ENCODE data around the gene GALNTL6.

GALNTL6 gene

DNA sequence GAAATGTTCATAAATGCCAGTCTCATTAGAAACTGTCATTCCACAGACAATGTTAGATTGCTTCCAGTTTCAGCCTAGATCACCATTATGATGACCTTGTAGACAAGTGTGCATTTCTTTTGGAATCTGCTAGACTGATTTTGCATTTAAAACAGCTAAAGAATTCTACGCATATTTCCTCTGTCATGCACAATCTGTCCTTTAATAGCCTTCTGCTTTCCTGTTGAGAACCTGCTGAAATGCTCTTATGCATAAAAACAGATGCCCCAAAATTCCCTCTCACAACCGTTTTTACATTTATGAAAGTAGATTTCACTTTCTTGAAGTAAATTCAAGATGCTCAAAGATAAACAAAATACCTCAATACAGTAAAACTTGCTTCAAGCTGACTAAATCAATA lies 673.3 kb downstream of the GALNTL6 start:
- H3K9me3 ChIP-seq (ENCODE audit: control insufficient read depth, low read length), result no peaks in the 10 kb centered on the region
- H3K4me3 ChIP-seq (ENCODE audit: low read length), result no peak overlapping the region
- H3K27me3 ChIP-seq (replicated peaks; ENCODE audit: control insufficient read depth, insufficient read depth, low read length), result no peaks in the 10 kb centered on the region
- no peaks in the 10 kb centered on the region for H3K36me3 ChIP-seq (ENCODE audit: control insufficient read depth, insufficient read depth, low read length, severe bottlenecking)
- no peak for DNase-seq (ENCODE audit: low read depth)
- H3K9ac ChIP-seq (ENCODE audit: low read length), result no peak overlapping the region
- no peaks in the 10 kb centered on the region for H3K4me1 ChIP-seq (ENCODE audit: control insufficient read depth, insufficient read depth, low read length)

DNA sequence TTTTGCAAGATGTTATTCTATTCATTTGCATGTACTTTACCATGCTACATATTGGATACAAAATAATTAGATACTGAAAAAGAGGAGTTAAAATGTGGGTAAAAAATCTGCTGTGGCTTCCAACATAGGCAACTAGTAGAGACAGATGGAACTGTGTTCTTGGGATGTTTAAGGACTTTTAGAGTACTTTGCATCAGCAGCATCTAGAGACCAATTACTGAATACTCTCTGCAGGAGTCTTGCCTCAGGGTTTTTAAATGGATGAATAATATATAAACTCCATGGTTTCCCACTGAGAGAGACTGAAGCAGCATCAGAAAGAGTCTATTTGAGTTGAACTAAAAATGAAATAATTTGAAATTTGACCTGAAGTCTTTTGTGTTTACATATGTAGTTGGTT lies 676.7 kb downstream of the GALNTL6 start:
- no peak overlapping the region for H3K4me3 ChIP-seq (ENCODE audit: low read length)
- no peak for DNase-seq (ENCODE audit: low read depth)
- H3K36me3 ChIP-seq (ENCODE audit: control insufficient read depth, insufficient read depth, low read length, severe bottlenecking), result no peaks in the 10 kb centered on the region
- H3K4me1 ChIP-seq (ENCODE audit: control insufficient read depth, insufficient read depth, low read length), result no peaks in the 10 kb centered on the region
- H3K9ac ChIP-seq (ENCODE audit: low read length), result no peak overlapping the region
- no peaks in the 10 kb centered on the region for H3K9me3 ChIP-seq (ENCODE audit: control insufficient read depth, low read length)
- H3K27me3 ChIP-seq (replicated peaks; ENCODE audit: control insufficient read depth, insufficient read depth, low read length), result no peaks in the 10 kb centered on the region

GRCh38 chr4:172495769-172496168 lies 682.6 kb downstream of the GALNTL6 start:
- no peaks in the 10 kb centered on the region for H3K4me1 ChIP-seq (ENCODE audit: control insufficient read depth, insufficient read depth, low read length)
- no peak for DNase-seq (ENCODE audit: low read depth)
- H3K9ac ChIP-seq (ENCODE audit: low read length), result no peak overlapping the region
- no peaks in the 10 kb centered on the region for H3K9me3 ChIP-seq (ENCODE audit: control insufficient read depth, low read length)
- no peaks in the 10 kb centered on the region for H3K36me3 ChIP-seq (ENCODE audit: control insufficient read depth, insufficient read depth, low read length, severe bottlenecking)
- no peaks in the 10 kb centered on the region for H3K27me3 ChIP-seq (replicated peaks; ENCODE audit: control insufficient read depth, insufficient read depth, low read length)
- no peak overlapping the region for H3K4me3 ChIP-seq (ENCODE audit: low read length)

DNA sequence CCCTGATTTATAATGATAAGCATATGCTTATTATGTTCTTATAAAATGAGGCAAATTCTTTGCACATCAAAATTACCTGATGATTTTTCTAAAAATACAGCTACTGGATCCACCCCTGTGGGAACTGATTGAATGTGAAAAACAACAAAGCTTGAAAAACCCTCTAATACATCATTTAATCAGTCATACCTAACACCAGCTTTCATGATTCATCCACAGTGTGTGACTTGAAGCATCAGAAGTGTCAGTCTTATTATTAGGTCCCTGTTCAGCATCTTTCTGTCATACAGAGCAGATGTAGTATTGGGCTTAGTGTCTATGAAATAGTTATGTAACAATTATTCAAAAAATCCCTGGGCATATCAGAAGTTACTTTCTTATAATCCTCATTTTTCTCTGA lies 684.1 kb downstream of the GALNTL6 start:
- H3K4me1 ChIP-seq (ENCODE audit: control insufficient read depth, insufficient read depth, low read length), result peaks cover 4% of the 10 kb centered on the region
- no peak for DNase-seq (ENCODE audit: low read depth)
- H3K27me3 ChIP-seq (replicated peaks; ENCODE audit: control insufficient read depth, insufficient read depth, low read length), result no peaks in the 10 kb centered on the region
- H3K9ac ChIP-seq (ENCODE audit: low read length), result no peak overlapping the region
- H3K4me3 ChIP-seq (ENCODE audit: low read length), result no peak overlapping the region
- no peaks in the 10 kb centered on the region for H3K36me3 ChIP-seq (ENCODE audit: control insufficient read depth, insufficient read depth, low read length, severe bottlenecking)
- no peaks in the 10 kb centered on the region for H3K9me3 ChIP-seq (ENCODE audit: control insufficient read depth, low read length)

- Histone ChIP-seq H3K9ac (ENCODE audit: low read length) (no peak overlapping the region), H3K9me3 (ENCODE audit: control insufficient read depth, low read length) (no peaks in the 10 kb centered on the region), H3K36me3 (ENCODE audit: control insufficient read depth, insufficient read depth, low read length, severe bottlenecking) (no peaks in the 10 kb centered on the region), H3K27me3 (replicated peaks; ENCODE audit: control insufficient read depth, insufficient read depth, low read length) (no peaks in the 10 kb centered on the region), H3K4me3 (ENCODE audit: low read length) (no peak overlapping the region), H3K4me1 (ENCODE audit: control insufficient read depth, insufficient read depth, low read length) (no peaks in the 10 kb centered on the region)
- DNase-seq (ENCODE audit: low read depth), result no peak
Observed at GRCh38 chr4:172514011-172514410, 700.8 kb downstream of the GALNTL6 start.

GRCh38 chr4:172514801-172515200 lies 701.6 kb downstream of the GALNTL6 start:
- H3K9ac ChIP-seq (ENCODE audit: low read length), result no peak overlapping the region
- H3K4me3 ChIP-seq (ENCODE audit: low read length), result no peak overlapping the region
- H3K4me1 ChIP-seq (ENCODE audit: control insufficient read depth, insufficient read depth, low read length), result no peaks in the 10 kb centered on the region
- H3K9me3 ChIP-seq (ENCODE audit: control insufficient read depth, low read length), result no peaks in the 10 kb centered on the region
- H3K36me3 ChIP-seq (ENCODE audit: control insufficient read depth, insufficient read depth, low read length, severe bottlenecking), result no peaks in the 10 kb centered on the region
- no peaks in the 10 kb centered on the region for H3K27me3 ChIP-seq (replicated peaks; ENCODE audit: control insufficient read depth, insufficient read depth, low read length)
- no peak for DNase-seq (ENCODE audit: low read depth)

GRCh38 chr4:172515266-172515879 lies 702.2 kb downstream of the GALNTL6 start:
- Histone ChIP-seq H3K4me3 (ENCODE audit: low read length) (no peak overlapping the region), H3K36me3 (ENCODE audit: control insufficient read depth, insufficient read depth, low read length, severe bottlenecking) (no peaks in the 10 kb centered on the region), H3K4me1 (ENCODE audit: control insufficient read depth, insufficient read depth, low read length) (no peaks in the 10 kb centered on the region), H3K27me3 (replicated peaks; ENCODE audit: control insufficient read depth, insufficient read depth, low read length) (no peaks in the 10 kb centered on the region), H3K9ac (ENCODE audit: low read length) (no peak overlapping the region), H3K9me3 (ENCODE audit: control insufficient read depth, low read length) (no peaks in the 10 kb centered on the region)
- no peak for DNase-seq (ENCODE audit: low read depth)

GRCh38 chr4:172517391-172517790 lies 704.2 kb downstream of the GALNTL6 start:
- Histone ChIP-seq H3K9me3 (ENCODE audit: control insufficient read depth, low read length) (no peaks in the 10 kb centered on the region), H3K36me3 (ENCODE audit: control insufficient read depth, insufficient read depth, low read length, severe bottlenecking) (no peaks in the 10 kb centered on the region), H3K9ac (ENCODE audit: low read length) (no peak overlapping the region), H3K4me3 (ENCODE audit: low read length) (no peak overlapping the region), H3K4me1 (ENCODE audit: control insufficient read depth, insufficient read depth, low read length) (no peaks in the 10 kb centered on the region), H3K27me3 (replicated peaks; ENCODE audit: control insufficient read depth, insufficient read depth, low read length) (no peaks in the 10 kb centered on the region)
- DNase-seq (ENCODE audit: low read depth), result no peak

GRCh38 chr4:172521248-172521647 lies 708.0 kb downstream of the GALNTL6 start:
- Histone ChIP-seq H3K9me3 (ENCODE audit: control insufficient read depth, low read length) (no peaks in the 10 kb centered on the region), H3K4me3 (ENCODE audit: low read length) (no peak overlapping the region), H3K9ac (ENCODE audit: low read length) (no peak overlapping the region), H3K36me3 (ENCODE audit: control insufficient read depth, insufficient read depth, low read length, severe bottlenecking) (no peaks in the 10 kb centered on the region), H3K27me3 (replicated peaks; ENCODE audit: control insufficient read depth, insufficient read depth, low read length) (no peaks in the 10 kb centered on the region), H3K4me1 (ENCODE audit: control insufficient read depth, insufficient read depth, low read length) (no peaks in the 10 kb centered on the region)
- no peak for DNase-seq (ENCODE audit: low read depth)

DNA sequence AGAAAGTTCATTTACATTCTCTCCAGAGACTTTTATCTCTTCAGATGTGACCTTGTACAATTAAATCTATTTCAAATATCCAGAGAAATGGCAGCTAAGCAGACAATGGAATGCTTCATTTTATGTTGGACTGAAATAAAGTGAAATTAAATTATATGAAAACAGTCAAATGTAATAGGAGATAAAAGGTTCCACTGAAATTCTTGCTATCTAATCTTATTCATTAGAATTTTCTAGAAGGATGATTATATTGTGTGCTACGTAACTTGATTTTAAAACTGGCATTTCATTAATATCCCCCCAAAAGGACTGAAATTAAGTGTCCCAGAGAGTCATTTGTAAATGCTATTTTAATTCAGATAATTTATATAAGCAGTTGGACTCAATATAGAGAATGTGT lies 708.5 kb downstream of the GALNTL6 start:
- no peak for DNase-seq (ENCODE audit: low read depth)
- Histone ChIP-seq H3K36me3 (ENCODE audit: control insufficient read depth, insufficient read depth, low read length, severe bottlenecking) (no peaks in the 10 kb centered on the region), H3K4me1 (ENCODE audit: control insufficient read depth, insufficient read depth, low read length) (no peaks in the 10 kb centered on the region), H3K9ac (ENCODE audit: low read length) (no peak overlapping the region), H3K27me3 (replicated peaks; ENCODE audit: control insufficient read depth, insufficient read depth, low read length) (no peaks in the 10 kb centered on the region), H3K4me3 (ENCODE audit: low read length) (no peak overlapping the region), H3K9me3 (ENCODE audit: control insufficient read depth, low read length) (no peaks in the 10 kb centered on the region)

DNA sequence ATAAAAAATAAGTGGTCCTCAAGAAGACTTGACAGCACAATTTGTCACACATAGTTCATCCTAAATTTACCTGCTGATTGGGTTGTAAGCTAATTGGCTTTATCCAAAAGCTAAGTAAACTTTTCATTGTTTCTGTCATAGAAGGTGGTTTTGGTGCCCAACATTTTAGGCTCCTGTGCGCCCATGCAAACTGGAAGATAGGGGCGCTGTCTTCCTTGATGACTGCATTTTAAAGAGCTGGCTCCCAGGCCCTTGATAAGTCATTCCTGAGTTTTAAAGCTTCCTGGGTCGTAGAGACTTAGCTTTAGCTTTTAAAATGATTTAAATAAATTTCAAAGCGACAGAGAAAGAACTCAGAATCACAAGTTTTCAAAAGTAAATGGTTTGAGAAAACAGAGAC lies 730.0 kb downstream of the GALNTL6 start:
- no peak for DNase-seq (ENCODE audit: low read depth)
- no peak overlapping the region for H3K4me3 ChIP-seq (ENCODE audit: low read length)
- H3K9me3 ChIP-seq (ENCODE audit: control insufficient read depth, low read length), result no peaks in the 10 kb centered on the region
- peaks cover 2% of the 10 kb centered on the region for H3K4me1 ChIP-seq (ENCODE audit: control insufficient read depth, insufficient read depth, low read length)
- H3K9ac ChIP-seq (ENCODE audit: low read length), result no peak overlapping the region
- H3K27me3 ChIP-seq (replicated peaks; ENCODE audit: control insufficient read depth, insufficient read depth, low read length), result no peaks in the 10 kb centered on the region
- no peaks in the 10 kb centered on the region for H3K36me3 ChIP-seq (ENCODE audit: control insufficient read depth, insufficient read depth, low read length, severe bottlenecking)

- no peak overlapping the region for H3K4me3 ChIP-seq (ENCODE audit: low read length)
- no peaks in the 10 kb centered on the region for H3K27me3 ChIP-seq (replicated peaks; ENCODE audit: control insufficient read depth, insufficient read depth, low read length)
- no peaks in the 10 kb centered on the region for H3K9me3 ChIP-seq (ENCODE audit: control insufficient read depth, low read length)
- no peak overlapping the region for H3K9ac ChIP-seq (ENCODE audit: low read length)
- no peak for DNase-seq (ENCODE audit: low read depth)
- no peaks in the 10 kb centered on the region for H3K36me3 ChIP-seq (ENCODE audit: control insufficient read depth, insufficient read depth, low read length, severe bottlenecking)
- no peaks in the 10 kb centered on the region for H3K4me1 ChIP-seq (ENCODE audit: control insufficient read depth, insufficient read depth, low read length)
Observed at GRCh38 chr4:172546782-172547181, 733.6 kb downstream of the GALNTL6 start.

Data from adipocyte (in vitro differentiated cells).